Right lobe of liver (tissue), 6 donors: ENCODE results near the gene SALL1. TPM values are rescaled to one million over a fixed set of nuclear protein-coding genes. Genes with fewer than 3 reads are reported as not detected.

Source experiments
- ATAC-seq, 4 donors: fragments of 200-7000 bp; cut with Tn5 transposase; one replicate each; pipeline ENCODE4 v1.9.1; 2020; ENCODE audit warnings: mild to moderate bottlenecking in 4 of 4, moderate library complexity in 4 of 4
- DNase-seq, 3 donors: peaks; one replicate each; pipeline ENCODE4 v3.0.0-alpha.2; 2020
- H3K27ac ChIP-seq, 3 donors: fragments of 200-600 bp; one replicate each; pipeline ENCODE4 v1.8.0; 2022
- H3K27me3 ChIP-seq, 2 donors: fragments of 200-600 bp; one replicate each; pipeline ENCODE4 v1.8.0; 2022
- H3K36me3 ChIP-seq, 4 donors: fragments of 200-600 bp; sonication (generic) in 1 of 4; one replicate each; pipeline versions ENCODE4 v1.5.1 to v1.8.0; 2017 to 2022; ENCODE audit warnings: control low read depth in 1 of 4
- H3K4me1 ChIP-seq, 4 donors: fragments of 200-600 bp; sonication (generic) in 1 of 4; one replicate each; pipeline versions ENCODE4 v1.5.1 to v1.8.0; 2017 to 2022; ENCODE audit warnings: control low read depth in 1 of 4
- H3K4me3 ChIP-seq, 3 donors: fragments of 200-600 bp; one replicate each; pipeline ENCODE4 v1.8.0; 2022
- H3K9me3 ChIP-seq, 4 donors: fragments of 200-600 bp; sonication (generic) in 1 of 4; one replicate each; pipeline versions ENCODE4 v1.5.1 to v1.8.0; 2017 to 2022; ENCODE audit warnings: control low read depth in 1 of 4
- CTCF ChIP-seq, 4 donors: fragments of 200-600 bp in 3 of 4; fragments of 450-650 bp in 1 of 4; IDR thresholded peaks; one replicate each; pipeline versions ENCODE4 v1.5.1 to v1.8.0; 2016 to 2022; ENCODE audit warnings: antibody characterized with exemption in 4 of 4, mild to moderate bottlenecking in 2 of 4
- POLR2A ChIP-seq: fragments of 450-650 bp; IDR thresholded peaks from one replicate; pipeline ENCODE4 v1.6.1; 2017; ENCODE audit warnings: antibody characterized with exemption, mild to moderate bottlenecking
- WGBS: methylation state at CpG from one replicate; pipeline ENCODE4 v1.1.6; 2018; ENCODE audit warnings: low coverage, low lambda C conversion rate; ENCODE audit not compliant: insufficient coverage; ENCODE audit errors: missing lambda C conversion rate; 5-methylcytosine and 5-hydroxymethylcytosine counted together
- intact Hi-C, 2 donors: fragments of 100-400 bp; cut with DNase I; formaldehyde crosslinking; loops; one replicate each; pipeline versions ENCODE4 v1.11.2 to v1.14.1; 2022
- total RNA-seq, 6 experiments: library from RNA; depleted of rRNA in 2 of 6; stranded (reverse); fragments of >200 nt in 2 of 6; fragmentation: NEBNext Ultra II Directional in 3 of 6; extraction: Animal tissue kit (Norgen Biotek cat#: 25700) in 3 of 6; gene quantifications; one replicate each; pipeline versions ENCODE4 v1.1.0 to v1.2.4, GENCODE V29; 2016 to 2023
- donor health status: DM: no; HTN: yes; CAD: no.
- donor health status: DM: no; HTN: no; CAD: no.
- donor health status: DM: no; HTN: no; CAD: no.
- donor health status: DM: no; HTN: yes; CAD: no.
- donor health status: DM: no; HTN: yes; CAD: no.

Gene SALL1
- total RNA-seq, 6 experiments from 2014 or later: 22.9 to 30.1 (median 26.4) TPM

GRCh38 chr16:51172368-51172767, 21.3 kb upstream of the SALL1 start:
- no peak for ATAC-seq
- H3K27ac ChIP-seq: no peak overlapping the region
- intact Hi-C loops: no loop called here
- no peaks in the 10 kb centered on the region for H3K9me3 ChIP-seq
- H3K4me1 ChIP-seq: no peaks in the 10 kb centered on the region
- H3K36me3 ChIP-seq: no peaks in the 10 kb centered on the region
- DNase-seq: no peak
- H3K4me3 ChIP-seq: no peak overlapping the region
- H3K27me3 ChIP-seq: no peaks in the 10 kb centered on the region
- TF ChIP-seq POLR2A (no peak), CTCF (IDR thresholded peaks at IDR 0.05) (no peak)
- 57% methylated on average over 1 of the region's 5 CpGs for WGBS

- Histone ChIP-seq H3K27me3 (no peaks in the 10 kb centered on the region), H3K9me3 (no peaks in the 10 kb centered on the region), H3K4me3 (no peak overlapping the region), H3K27ac (no peak overlapping the region), H3K4me1 (no peaks in the 10 kb centered on the region), H3K36me3 (no peaks in the 10 kb centered on the region)
- intact Hi-C loops: no loop called here
- WGBS: 78% methylated on average over 2 of the region's 2 CpGs
- ATAC-seq (no peak), DNase-seq (no peak)
- TF ChIP-seq CTCF (IDR thresholded peaks at IDR 0.05): no peak
- no peak for TF ChIP-seq POLR2A
Observed at GRCh38 chr16:51168755-51169154, 17.7 kb upstream of the SALL1 start.

- 63% methylated on average over 4 of the region's 9 CpGs for WGBS
Observed at GRCh38 chr16:51167170-51167895, 16.3 kb upstream of the SALL1 start.

GRCh38 chr16:51166541-51166940, 15.5 kb upstream of the SALL1 start:
- ATAC-seq (no peak), DNase-seq (no peak)
- no peaks in the 10 kb centered on the region for H3K9me3 ChIP-seq
- no peak overlapping the region for H3K4me3 ChIP-seq
- H3K36me3 ChIP-seq: no peaks in the 10 kb centered on the region
- H3K27me3 ChIP-seq: no peaks in the 10 kb centered on the region
- no peak for TF ChIP-seq POLR2A
- no peak for TF ChIP-seq CTCF (IDR thresholded peaks at IDR 0.05)
- no peaks in the 10 kb centered on the region for H3K4me1 ChIP-seq
- WGBS: 83% methylated on average over 3 of the region's 3 CpGs
- intact Hi-C loops: no loop called here
- H3K27ac ChIP-seq: no peak overlapping the region

More at GRCh38 chr16:51167170-51167895, 16.3 kb upstream of the SALL1 start:
- intact Hi-C loops: no loop called here
- ATAC-seq (no peak), DNase-seq (no peak)
- no peak overlapping the region for H3K4me3 ChIP-seq
- H3K36me3 ChIP-seq: no peaks in the 10 kb centered on the region
- H3K27ac ChIP-seq: no peak overlapping the region
- no peak for TF ChIP-seq POLR2A
- TF ChIP-seq CTCF (IDR thresholded peaks at IDR 0.05): no peak
- no peaks in the 10 kb centered on the region for H3K27me3 ChIP-seq
- no peaks in the 10 kb centered on the region for H3K9me3 ChIP-seq
- H3K4me1 ChIP-seq: no peaks in the 10 kb centered on the region
